GM10266 (cell line): Measurements from ENCODE around the gene GTPBP1.

Experiments
- DNase-seq: peaks from one replicate; pipeline ENCODE4 v3.0.0; 2012; ENCODE audit errors: extremely low spot score
- CTCF ChIP-seq: IDR thresholded peaks from 2 replicates; pipeline ENCODE4 v1.5.1; 2012; ENCODE audit warnings: mild to moderate bottlenecking, low read depth; ENCODE audit not compliant: control insufficient read depth, insufficient read depth; ENCODE audit errors: missing control alignments

Gene GTPBP1

GRCh38 chr22:38736257-38736570 is 30.5 kb downstream of the GTPBP1 start:
- no peak for TF ChIP-seq CTCF
- DNase-seq, result no peak

GRCh38 chr22:38737302-38738060 is 31.7 kb downstream of the GTPBP1 start:
- TF ChIP-seq CTCF, result no peak

GRCh38 chr22:38738475-38739070 is 32.8 kb downstream of the GTPBP1 start:
- no peak for DNase-seq

More at GRCh38 chr22:38737302-38738060, 31.7 kb downstream of the GTPBP1 start:
- no peak for DNase-seq

GRCh38 chr22:38739300-38740055 is 33.7 kb downstream of the GTPBP1 start:
- TF ChIP-seq CTCF, result no peak
- DNase-seq, result no peak

More at GRCh38 chr22:38738475-38739070, 32.8 kb downstream of the GTPBP1 start:
- no peak for TF ChIP-seq CTCF

GRCh38 chr22:38740116-38740723 is 34.5 kb downstream of the GTPBP1 start:
- no peak for TF ChIP-seq CTCF
- DNase-seq, result no peak

- TF ChIP-seq CTCF, result no peak
- DNase-seq, result no peak
Observed at GRCh38 chr22:38740754-38741153, 35.0 kb downstream of the GTPBP1 start.
